NCI-H82 (cell line): ENCODE results near the gene SCAP.
"Not testable (repeated sequence)": the region's sequence is repeated elsewhere in the genome, so short reads cannot be mapped to it uniquely, and the experiment has no call there.

Experiments used
- DNase-seq: peaks from one replicate; lab custom pipeline; 2025; lab: John Stamatoyannopoulos, UW

The SCAP gene

GRCh38 chr3:47394881-47395280 lies 80.9 kb downstream of the SCAP start:
- DNase-seq = peak; percentile 93

- peak; percentile 59 for DNase-seq
Measured at GRCh38 chr3:47394140-47394870, 81.4 kb downstream of the SCAP start.

GRCh38 chr3:47392933-47393332 lies 82.8 kb downstream of the SCAP start:
- DNase-seq = no peak

GRCh38 chr3:47385796-47386195 lies 89.9 kb downstream of the SCAP start:
- DNase-seq = no peak

- no peak for DNase-seq
Measured at GRCh38 chr3:47385007-47385406, 90.7 kb downstream of the SCAP start.

GRCh38 chr3:47384425-47384824 lies 91.3 kb downstream of the SCAP start:
- no peak for DNase-seq

- peak; percentile 84 for DNase-seq
Measured at GRCh38 chr3:47381317-47382157, 94.2 kb downstream of the SCAP start.

- DNase-seq = peak; percentile 98
Measured at GRCh38 chr3:47380601-47381316, 95.0 kb downstream of the SCAP start, which contains the start of gene PTPN23. PTPN23 (plus strand) TSS chr3:47381021; CDS start chr3:47381097, 76 bp downstream.

GRCh38 chr3:47380026-47380600 lies 95.6 kb downstream of the SCAP start:
- no peak for DNase-seq

- no peak for DNase-seq
Measured at GRCh38 chr3:47379411-47379899, 96.3 kb downstream of the SCAP start.

GRCh38 chr3:47378869-47379268 lies 96.9 kb downstream of the SCAP start:
- no peak for DNase-seq

GRCh38 chr3:47377186-47377585 lies 98.6 kb downstream of the SCAP start:
- DNase-seq = no peak

- no peak for DNase-seq
Measured at GRCh38 chr3:47376393-47376792, 99.3 kb downstream of the SCAP start.

GRCh38 chr3:47374587-47374986 lies 101.2 kb downstream of the SCAP start:
- DNase-seq = no peak

- DNase-seq = peak; percentile 20
Measured at GRCh38 chr3:47370887-47371697, 104.6 kb downstream of the SCAP start.

GRCh38 chr3:47370020-47370419 lies 105.7 kb downstream of the SCAP start:
- DNase-seq = not testable (repeated sequence)

- DNase-seq = no peak
Measured at GRCh38 chr3:47367631-47368030, 108.1 kb downstream of the SCAP start.

GRCh38 chr3:47366833-47367232 lies 108.9 kb downstream of the SCAP start:
- no peak for DNase-seq

- no peak for DNase-seq
Measured at GRCh38 chr3:47365213-47366153, 110.3 kb downstream of the SCAP start.
